ENCODE measurements around the gene PPCS. TPM values are rescaled to one million over a fixed set of nuclear protein-coding genes. Genes with fewer than 3 reads are reported as not detected.

The PPCS gene
- 8.2 and 13.6 TPM in 2 replicates for total RNA-seq (2012; rRNA removed)
- 15.3 and 18.9 TPM in 2 replicates for polyA plus RNA-seq (2012; rRNA removed)
- 10.3 and 18.4 TPM in 2 replicates for polyA plus RNA-seq (2012; cell fraction: cytosol; rRNA removed)
- 11.0 and 16.6 TPM in 2 replicates for polyA plus RNA-seq (2012; cell fraction: nucleus; rRNA removed; ENCODE audit: low replicate concordance)
- Bru-seq, nascent RNA, result percentile 69 among the genes with signal in this experiment
- BruChase-seq, experiment 1, labeled RNA remaining after a 6-hour chase, result percentile 71 among the genes with signal in this experiment
- percentile 67 among the genes with signal in this experiment for BruChase-seq, experiment 2, labeled RNA remaining after a 2-hour chase
- long read RNA-seq, transcript PPCS-203 (3 exons, 1,431 nt), result major isoform, 27 of 51 reads
- long read RNA-seq, transcript PPCS-201 (3 exons, 984 nt), result minor isoform, 13 of 51 reads
- long read RNA-seq, partial matches to known transcripts, result 1 of 51 reads
- long read RNA-seq, other reads (novel, unspliced or antisense), result 6 of 51 reads

DNA sequence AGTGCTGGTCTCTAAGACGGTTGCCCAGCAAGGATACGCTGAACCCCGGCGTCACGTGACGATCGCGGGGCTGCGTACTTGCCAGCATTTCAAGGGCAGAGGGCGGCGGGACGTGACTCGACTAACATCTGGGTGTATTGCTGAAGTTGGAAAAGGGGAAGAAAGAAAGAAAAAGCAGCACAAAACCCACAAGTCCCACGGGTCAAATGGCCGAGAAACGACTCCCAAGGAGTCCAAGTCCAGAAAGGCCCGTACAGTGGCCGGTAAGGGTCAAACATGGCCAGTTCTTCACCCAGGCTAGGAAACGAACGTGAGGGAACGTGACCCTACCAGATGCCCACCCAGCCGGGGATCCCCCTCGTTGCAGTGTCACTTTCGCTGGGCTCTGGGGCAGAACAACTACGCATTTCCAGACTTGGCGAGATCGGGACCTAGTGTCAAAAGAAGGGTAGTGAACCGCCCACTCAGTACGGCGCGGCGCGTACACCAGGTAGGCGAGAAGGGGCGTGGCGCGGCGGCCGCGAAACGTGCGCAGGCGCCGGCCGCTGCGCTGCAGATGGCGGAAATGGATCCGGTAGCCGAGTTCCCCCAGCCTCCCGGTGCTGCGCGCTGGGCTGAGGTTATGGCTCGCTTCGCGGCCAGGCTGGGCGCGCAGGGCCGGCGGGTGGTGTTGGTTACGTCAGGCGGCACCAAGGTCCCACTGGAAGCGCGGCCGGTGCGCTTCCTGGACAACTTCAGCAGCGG lies at the start of gene PPCS, which contains the start of gene ZMYND12:
Gene PPCS (plus strand): TSS at position 534 of the 744 bp plus-strand sequence. CDS start 23 bp downstream, at position 557.
Gene ZMYND12 (minus strand): TSS at position 13 of the 744 bp plus-strand sequence. CDS start 25 bp downstream, outside the sequence.
- 1% methylated on average over 28 of the region's 66 CpGs; no CpG with 5 or more reads in 1 of the 2 experiments for WGBS, 2 experiments (ENCODE audit: extremely low coverage in 2 of 2, insufficient read length in 1 of 2)

More for the DNA sequence above, at the start of gene PPCS, which contains the start of gene ZMYND12:
- DNase-seq (peak; percentile 76), ATAC-seq (ENCODE audit: low read depth) (peak; percentile 93)
- no TSS peak for BruUV-seq (replicated peaks)
- Histone ChIP-seq H3K18ac (ENCODE audit: low read depth, low read length) (peak within 1 kb of the TSS; percentile 74), H4K20me1 (ENCODE audit: insufficient read depth, low read length) (no peaks in the 10 kb centered on the region), H2AK5ac (ENCODE audit: low read depth, low read length) (peak within 1 kb of the TSS; percentile 57), H3K9me1 (ENCODE audit: insufficient read depth, low read length) (0 out of 2 replicates have a peak, but pooled peaks cover 7% of the 10 kb centered on the region), H3K4ac (ENCODE audit: low read depth, low read length) (peak within 1 kb of the TSS; percentile 91), H3K79me1 (ENCODE audit: low read depth in 1 of 2, low read length in 2 of 2) (peaks cover 7 to 16% of the 10 kb centered on the region in 2 experiments), H3K56ac (ENCODE audit: extremely low read depth, insufficient read depth, low read length) (peak within 1 kb of the TSS; percentile 70), H2BK120ac (ENCODE audit: low read depth, low read length) (peak within 1 kb of the TSS; percentile 86), H4K5ac (ENCODE audit: low read depth, low read length) (peak within 1 kb of the TSS; percentile 95), H3K9ac (ENCODE audit: low read depth, low read length) (peak within 1 kb of the TSS; percentile 78), H3K4me2 (ENCODE audit: low read depth, low read length) (peak within 1 kb of the TSS; percentile 86), H2BK20ac (ENCODE audit: low read depth, low read length) (0 out of 2 replicates have a peak within 1 kb of the TSS, but pooled peaks have one; percentile 66), H3K4me3 (ENCODE audit: insufficient read depth, low read depth, low read length) (peak within 1 kb of the TSS; percentile 68), H3K14ac (replicated peaks; ENCODE audit: low read depth, low read length) (peak within 1 kb of the TSS; percentile 90), H3K27me3 (ENCODE audit: control insufficient read depth, insufficient read depth, low read length) (no peaks in the 10 kb centered on the region), H3K4me1 (ENCODE audit: control insufficient read depth, insufficient read depth, low read length) (peaks cover 5% of the 10 kb centered on the region), H2BK15ac (ENCODE audit: low read depth, low read length) (peak within 1 kb of the TSS; percentile 64; the same call in 2 of the 3 replicates), H2BK5ac (ENCODE audit: low read depth, low read length, poor library complexity, severe bottlenecking) (peak within 1 kb of the TSS; percentile 71), H3K27ac (ENCODE audit: insufficient read depth, low read length) (peak within 1 kb of the TSS; percentile 68), H2AK9ac (replicated peaks; ENCODE audit: low read depth, low read length, poor library complexity) (peak within 1 kb of the TSS; percentile 93), H2AFZ (replicated peaks; ENCODE audit: low read length, poor library complexity) (peak within 1 kb of the TSS; percentile 100), H3K9me3 (ENCODE audit: control insufficient read depth, insufficient read depth, low read length) (no peaks in the 10 kb centered on the region), H4K8ac (ENCODE audit: low read depth in 2 of 2, low read length in 2 of 2) (peak within 1 kb of the TSS; percentile 99 to 100), H3K23ac (ENCODE audit: low read depth, low read length) (peak within 1 kb of the TSS; percentile 91), H3K36me3 (ENCODE audit: control insufficient read depth, insufficient read depth, low read length) (no peaks in the 10 kb centered on the region), H4K91ac (ENCODE audit: insufficient read depth, low read depth, low read length) (peak within 1 kb of the TSS; percentile 88)
- ChIA-PET POLR2A (ENCODE audit: unreplicated experiment) (no interaction called here), CTCF (no interaction called here)
- in situ Hi-C loops (cut with MboI; ENCODE audit: low sequenced_read_pairs) (no loop called here), intact Hi-C loops (cut with micrococcal nuclease) (loop anchor here (2.0 kb wide), 2 partner anchors 121 to 279 kb away; partner anchors contain the start of gene FOXJ3), dilution Hi-C loops (cut with HindIII; ENCODE audit: low sequenced_read_pairs, unreplicated experiment) (no loop called here)
- peak; percentile 84 for TF ChIP-seq USF2 (IDR thresholded peaks at IDR 0.05; ENCODE audit: low read depth, low read length)
- peak; percentile 69; the same call in 1 of the 2 replicates for TF ChIP-seq MXI1 (IDR thresholded peaks at IDR 0.05; ENCODE audit: borderline replicate concordance, low read depth, low read length)
- TF ChIP-seq RAD21 (IDR thresholded peaks at IDR 0.05; ENCODE audit: low read length), result no peak
- TF ChIP-seq BHLHE40 (IDR thresholded peaks at IDR 0.05; ENCODE audit: low read depth, low read length), result peak; percentile 78
- peak; percentile 67; the same call in 1 of the 2 replicates for TF ChIP-seq POLR2A (IDR thresholded peaks at IDR 0.05; ENCODE audit: low read depth, low read length)
- no peak for TF ChIP-seq CHD1 (IDR thresholded peaks at IDR 0.05; ENCODE audit: low read depth, low read length)
- TF ChIP-seq CEBPB (IDR thresholded peaks at IDR 0.05; ENCODE audit: low read depth, low read length), result no peak

Measured in IMR-90 (cell line).